Neural cell (in vitro differentiated cells): ENCODE measurements around the gene SMCO1. TPM values are rescaled to one million over a fixed set of nuclear protein-coding genes. Genes with fewer than 3 reads are reported as not detected.

Experiments used
- H2AFZ ChIP-seq: fragments of 200-600, 300-800 bp; sonication (generic), shearing (Covaris generic); 2 replicates; pipeline ENCODE4 v1.6.0; 2014; ENCODE audit warnings: low read depth, mild to moderate bottlenecking, antibody characterized with exemption, low read length, moderate library complexity
- H3F3A ChIP-seq: fragments of 200-600 bp; shearing (Covaris generic); 2 replicates; pipeline ENCODE4 v1.6.1; 2016; ENCODE audit warnings: mild to moderate bottlenecking, moderate library complexity, mixed read lengths, antibody characterized with exemption, low read length; ENCODE audit not compliant: insufficient read depth, poor library complexity, severe bottlenecking
- H3K27ac ChIP-seq: fragments of 200-600, 300-800 bp; sonication (generic), shearing (Covaris generic); 2 replicates; pipeline ENCODE4 v1.5.1; 2014; ENCODE audit warnings: mild to moderate bottlenecking, low read length, moderate library complexity
- H3K27me3 ChIP-seq: fragments of 300-800, 200-600 bp; sonication (generic), shearing (Covaris generic); 2 replicates; pipeline ENCODE4 v1.6.0; 2014; ENCODE audit warnings: mild to moderate bottlenecking, low read depth, low read length, moderate library complexity; ENCODE audit not compliant: insufficient read depth
- H3K36me3 ChIP-seq: fragments of 300-800, 200-600 bp; sonication (generic), shearing (Covaris generic); 2 replicates; pipeline ENCODE4 v1.5.1; 2014; ENCODE audit warnings: mild to moderate bottlenecking, antibody characterized with exemption, low read length, moderate library complexity; ENCODE audit not compliant: insufficient read depth
- H3K4me2 ChIP-seq: fragments of 300-800, 200-600 bp; sonication (generic), shearing (Covaris generic); 2 replicates; pipeline ENCODE4 v1.6.0; 2014; ENCODE audit warnings: mild to moderate bottlenecking, low read length
- H3K4me3 ChIP-seq: fragments of 300-800, 200-600 bp; sonication (generic), shearing (Covaris generic); 2 replicates; pipeline ENCODE4 v1.5.1; 2014; ENCODE audit warnings: mild to moderate bottlenecking, low read length, moderate library complexity
- H3K79me2 ChIP-seq: fragments of 200-600 bp; shearing (Covaris generic); replicated peaks from 2 replicates; pipeline ENCODE4 v1.6.0; 2014; ENCODE audit warnings: mild to moderate bottlenecking, low read length, moderate library complexity; ENCODE audit not compliant: insufficient read depth
- H3K9ac ChIP-seq: fragments of 300-800, 200-600 bp; sonication (generic), shearing (Covaris generic); 2 replicates; pipeline ENCODE4 v1.6.1; 2016; ENCODE audit warnings: mild to moderate bottlenecking, low read length, mixed read lengths
- H3K9me2 ChIP-seq: fragments of 200-600 bp; shearing (Covaris generic); 2 replicates; pipeline ENCODE4 v1.6.1; 2016; ENCODE audit warnings: mild to moderate bottlenecking, low read length, mixed read lengths; ENCODE audit not compliant: insufficient read depth
- H3K9me3 ChIP-seq: fragments of 200-600, 300-800 bp; sonication (generic), shearing (Covaris generic); 2 replicates; pipeline ENCODE4 v1.6.1; 2016; ENCODE audit warnings: mild to moderate bottlenecking, mixed run types, low read length, moderate library complexity, mixed read lengths
- H4K20me1 ChIP-seq: fragments of 200-600 bp; shearing (Covaris generic); 2 replicates; pipeline ENCODE4 v1.6.1; 2016; ENCODE audit warnings: mild to moderate bottlenecking, mixed run types; ENCODE audit not compliant: insufficient read depth
- EP300 ChIP-seq: fragments of 450-650 bp; conservative IDR thresholded peaks from 2 replicates; pipeline ENCODE4 v1.6.1; 2014; ENCODE audit warnings: antibody characterized with exemption, mild to moderate bottlenecking, moderate library complexity; ENCODE audit not compliant: poor library complexity, severe bottlenecking
- EZH2 ChIP-seq: fragments of 200-600, 300-800 bp; shearing (Covaris generic), sonication (generic); IDR thresholded peaks from 2 replicates; pipeline ENCODE4 v1.6.1; 2014; ENCODE audit warnings: antibody characterized with exemption, low read length, borderline replicate concordance, mild to moderate bottlenecking; ENCODE audit not compliant: insufficient read depth, poor library complexity, severe bottlenecking
- MXI1 ChIP-seq: fragments of 450-650 bp; conservative IDR thresholded peaks from 2 replicates; pipeline ENCODE4 v1.6.1; 2014; ENCODE audit warnings: antibody characterized with exemption, mild to moderate bottlenecking; ENCODE audit not compliant: poor library complexity, severe bottlenecking
- POLR2AphosphoS5 ChIP-seq: IDR thresholded peaks from 2 replicates; pipeline ENCODE4 v1.6.1; 2012
- RAD21 ChIP-seq: fragments of 450-650 bp; conservative IDR thresholded peaks from 2 replicates; pipeline ENCODE4 v1.6.1; 2014; ENCODE audit warnings: antibody characterized with exemption, mild to moderate bottlenecking, moderate library complexity
- SMC3 ChIP-seq: fragments of 450-650 bp; conservative IDR thresholded peaks from 2 replicates; pipeline ENCODE4 v1.6.1; 2014; ENCODE audit warnings: antibody characterized with exemption, mild to moderate bottlenecking, moderate library complexity; ENCODE audit not compliant: poor library complexity
- TAF1 ChIP-seq: IDR thresholded peaks from 2 replicates; pipeline ENCODE4 v1.6.1; 2012; ENCODE audit warnings: low read depth
- polyA plus RNA-seq: library from polyadenylated mRNA; depleted of rRNA; stranded (reverse); fragments of >200 nt; gene quantifications from 2 replicates; pipeline ENCODE4 v1.2.3, GENCODE V29; 2014
- TF ChIP-seq, protein P1 (sequence below): IDR thresholded peaks from 2 replicates; pipeline ENCODE4 v1.6.1; 2012; ENCODE audit warnings: borderline replicate concordance
- TF ChIP-seq, protein P2 (sequence below): fragments of 450-650 bp; IDR thresholded peaks from 2 replicates; pipeline ENCODE4 v1.5.1; 2014; ENCODE audit warnings: antibody characterized with exemption, mild to moderate bottlenecking, moderate library complexity; ENCODE audit not compliant: poor library complexity, severe bottlenecking

SMCO1 gene
- polyA plus RNA-seq, 1 donor from 2014 or later, result not detected

DNA sequence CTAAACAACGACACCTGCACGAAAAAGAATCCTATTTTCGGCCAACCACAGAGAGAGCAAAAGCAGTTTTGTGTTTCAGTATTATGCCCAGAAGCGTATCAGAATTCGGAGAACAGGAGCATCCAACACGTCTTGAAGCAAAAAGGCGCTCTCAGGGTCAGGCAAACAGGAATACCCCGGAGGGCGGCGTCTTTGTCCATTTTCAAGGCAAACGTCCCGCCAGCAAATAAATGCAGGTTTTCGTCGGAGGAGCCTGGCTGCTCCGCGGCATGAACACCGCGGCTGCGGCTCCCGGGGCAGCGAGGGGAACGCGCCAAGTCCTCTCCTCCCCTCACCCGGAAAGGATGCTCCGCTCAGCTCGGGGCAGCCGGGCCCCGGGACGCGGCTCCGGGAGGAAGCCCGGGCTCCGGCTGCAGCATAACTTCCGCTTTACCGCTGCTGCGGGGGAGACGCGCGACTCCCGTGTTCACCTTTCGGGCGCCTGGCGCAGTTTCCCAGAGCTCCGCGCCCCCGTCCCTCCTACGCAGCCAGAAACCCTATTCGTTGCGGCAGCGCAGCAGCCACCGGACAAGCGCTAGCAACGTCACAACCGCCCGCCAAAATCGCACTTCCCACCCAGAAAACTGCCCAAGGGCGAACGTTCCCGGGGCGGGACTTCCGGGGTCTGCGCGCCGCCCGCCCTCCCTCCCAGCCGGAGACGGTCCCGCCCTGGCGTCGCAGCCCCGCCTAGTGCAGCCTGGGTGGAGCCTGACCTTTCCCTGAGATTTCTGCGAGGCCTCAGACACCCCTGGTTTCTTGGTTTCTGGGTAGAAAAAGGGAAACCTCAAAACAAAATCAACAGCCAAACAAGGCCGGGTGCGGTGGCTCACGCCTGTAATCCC, 11.7 kb downstream of the SMCO1 start, which contains the start of gene RNF168:
RNF168 (minus strand) TSS at position 573 of the 881 bp plus-strand sequence. CDS start 595 bp downstream, outside the sequence.
- Histone ChIP-seq H3K36me3 (no peaks in the 10 kb centered on the region), H3K27ac (peak within 1 kb of the TSS; percentile 66), H3K79me2 (peaks cover 35% of the 10 kb centered on the region), H3K9me2 (no peaks in the 10 kb centered on the region), H3K9ac (peak within 1 kb of the TSS; percentile 80), H3K27me3 (no peaks in the 10 kb centered on the region), H3K9me3 (no peaks in the 10 kb centered on the region), H3K4me2 (peak within 1 kb of the TSS; percentile 80), H3K4me3 (peak within 1 kb of the TSS; percentile 100), H3F3A (no peaks in the 10 kb centered on the region), H2AFZ (peak within 1 kb of the TSS; percentile 10), H4K20me1 (no peaks in the 10 kb centered on the region)
- TF ChIP-seq, protein P1, sequence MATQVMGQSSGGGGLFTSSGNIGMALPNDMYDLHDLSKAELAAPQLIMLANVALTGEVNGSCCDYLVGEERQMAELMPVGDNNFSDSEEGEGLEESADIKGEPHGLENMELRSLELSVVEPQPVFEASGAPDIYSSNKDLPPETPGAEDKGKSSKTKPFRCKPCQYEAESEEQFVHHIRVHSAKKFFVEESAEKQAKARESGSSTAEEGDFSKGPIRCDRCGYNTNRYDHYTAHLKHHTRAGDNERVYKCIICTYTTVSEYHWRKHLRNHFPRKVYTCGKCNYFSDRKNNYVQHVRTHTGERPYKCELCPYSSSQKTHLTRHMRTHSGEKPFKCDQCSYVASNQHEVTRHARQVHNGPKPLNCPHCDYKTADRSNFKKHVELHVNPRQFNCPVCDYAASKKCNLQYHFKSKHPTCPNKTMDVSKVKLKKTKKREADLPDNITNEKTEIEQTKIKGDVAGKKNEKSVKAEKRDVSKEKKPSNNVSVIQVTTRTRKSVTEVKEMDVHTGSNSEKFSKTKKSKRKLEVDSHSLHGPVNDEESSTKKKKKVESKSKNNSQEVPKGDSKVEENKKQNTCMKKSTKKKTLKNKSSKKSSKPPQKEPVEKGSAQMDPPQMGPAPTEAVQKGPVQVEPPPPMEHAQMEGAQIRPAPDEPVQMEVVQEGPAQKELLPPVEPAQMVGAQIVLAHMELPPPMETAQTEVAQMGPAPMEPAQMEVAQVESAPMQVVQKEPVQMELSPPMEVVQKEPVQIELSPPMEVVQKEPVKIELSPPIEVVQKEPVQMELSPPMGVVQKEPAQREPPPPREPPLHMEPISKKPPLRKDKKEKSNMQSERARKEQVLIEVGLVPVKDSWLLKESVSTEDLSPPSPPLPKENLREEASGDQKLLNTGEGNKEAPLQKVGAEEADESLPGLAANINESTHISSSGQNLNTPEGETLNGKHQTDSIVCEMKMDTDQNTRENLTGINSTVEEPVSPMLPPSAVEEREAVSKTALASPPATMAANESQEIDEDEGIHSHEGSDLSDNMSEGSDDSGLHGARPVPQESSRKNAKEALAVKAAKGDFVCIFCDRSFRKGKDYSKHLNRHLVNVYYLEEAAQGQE, result no peak
- TF ChIP-seq POLR2AphosphoS5, result peak; percentile 63
- TF ChIP-seq, protein P2, sequence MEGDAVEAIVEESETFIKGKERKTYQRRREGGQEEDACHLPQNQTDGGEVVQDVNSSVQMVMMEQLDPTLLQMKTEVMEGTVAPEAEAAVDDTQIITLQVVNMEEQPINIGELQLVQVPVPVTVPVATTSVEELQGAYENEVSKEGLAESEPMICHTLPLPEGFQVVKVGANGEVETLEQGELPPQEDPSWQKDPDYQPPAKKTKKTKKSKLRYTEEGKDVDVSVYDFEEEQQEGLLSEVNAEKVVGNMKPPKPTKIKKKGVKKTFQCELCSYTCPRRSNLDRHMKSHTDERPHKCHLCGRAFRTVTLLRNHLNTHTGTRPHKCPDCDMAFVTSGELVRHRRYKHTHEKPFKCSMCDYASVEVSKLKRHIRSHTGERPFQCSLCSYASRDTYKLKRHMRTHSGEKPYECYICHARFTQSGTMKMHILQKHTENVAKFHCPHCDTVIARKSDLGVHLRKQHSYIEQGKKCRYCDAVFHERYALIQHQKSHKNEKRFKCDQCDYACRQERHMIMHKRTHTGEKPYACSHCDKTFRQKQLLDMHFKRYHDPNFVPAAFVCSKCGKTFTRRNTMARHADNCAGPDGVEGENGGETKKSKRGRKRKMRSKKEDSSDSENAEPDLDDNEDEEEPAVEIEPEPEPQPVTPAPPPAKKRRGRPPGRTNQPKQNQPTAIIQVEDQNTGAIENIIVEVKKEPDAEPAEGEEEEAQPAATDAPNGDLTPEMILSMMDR, result no peak
- TF ChIP-seq EZH2, result no peak
- no peak for TF ChIP-seq EP300
- peak; percentile 66 for TF ChIP-seq MXI1
- no peak for TF ChIP-seq TAF1
- no peak for TF ChIP-seq RAD21
- TF ChIP-seq SMC3, result peak; percentile 17

DNA sequence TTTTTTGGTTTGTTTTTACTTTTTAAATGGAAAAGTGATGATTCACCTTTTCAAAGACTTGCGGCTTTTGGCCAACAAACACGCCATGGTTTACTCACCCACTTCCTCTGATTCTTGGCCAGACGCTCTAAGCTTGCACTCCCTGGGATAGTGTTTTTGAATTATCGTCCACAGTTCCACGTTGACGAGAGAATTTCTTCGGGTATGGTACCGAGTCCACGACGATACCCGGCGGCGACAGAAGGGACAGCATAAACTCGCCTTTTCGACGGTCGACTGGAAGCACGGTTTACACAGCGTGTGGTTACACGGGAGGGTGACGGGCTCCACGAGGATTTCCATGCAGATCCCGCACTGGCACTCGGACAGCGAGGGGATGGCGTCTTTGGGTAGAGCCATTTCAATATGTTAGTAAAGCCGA, 12.4 kb downstream of the SMCO1 start:
- peak overlapping the region; percentile 66 for H3K27ac ChIP-seq
- H3K9ac ChIP-seq, result peak overlapping the region; percentile 80
- H4K20me1 ChIP-seq, result no peaks in the 10 kb centered on the region
- H2AFZ ChIP-seq, result peak overlapping the region; percentile 10
- no peaks in the 10 kb centered on the region for H3K27me3 ChIP-seq
- peak overlapping the region; percentile 100 for H3K4me3 ChIP-seq
- no peaks in the 10 kb centered on the region for H3K9me3 ChIP-seq
- peak overlapping the region; percentile 80 for H3K4me2 ChIP-seq
- H3K36me3 ChIP-seq, result no peaks in the 10 kb centered on the region
- peak; percentile 20 for TF ChIP-seq RAD21
- TF ChIP-seq MXI1, result peak; percentile 73
- TF ChIP-seq, protein P2, result peak; percentile 22
- no peak for TF ChIP-seq POLR2AphosphoS5
- TF ChIP-seq SMC3, result no peak
- TF ChIP-seq, protein P1, result no peak
- peaks cover 42% of the 10 kb centered on the region for H3K79me2 ChIP-seq
- no peaks in the 10 kb centered on the region for H3K9me2 ChIP-seq
- no peaks in the 10 kb centered on the region for H3F3A ChIP-seq
